T-helper 22 cell (primary cell): Measurements from ENCODE around the gene PSAPL1.

ENCODE experiments used
- DNase-seq: peaks from one replicate; pipeline ENCODE4 v3.0.0-alpha.2; 2020; ENCODE audit warnings: low read depth

PSAPL1 gene

GRCh38 chr4:7381890-7382633, 52.7 kb downstream of the PSAPL1 start:
- DNase-seq: no peak

GRCh38 chr4:7381221-7381889, 53.4 kb downstream of the PSAPL1 start:
- no peak for DNase-seq
